ENCODE data around the gene OMP. TPM values are rescaled to one million over a fixed set of nuclear protein-coding genes. Genes with fewer than 3 reads are reported as not detected.

OMP gene
- total and polyA plus RNA-seq, 2 of the 4 experiments (the other 2 are of a cell fraction) = 0.27 TPM; not detected in 1

DNA sequence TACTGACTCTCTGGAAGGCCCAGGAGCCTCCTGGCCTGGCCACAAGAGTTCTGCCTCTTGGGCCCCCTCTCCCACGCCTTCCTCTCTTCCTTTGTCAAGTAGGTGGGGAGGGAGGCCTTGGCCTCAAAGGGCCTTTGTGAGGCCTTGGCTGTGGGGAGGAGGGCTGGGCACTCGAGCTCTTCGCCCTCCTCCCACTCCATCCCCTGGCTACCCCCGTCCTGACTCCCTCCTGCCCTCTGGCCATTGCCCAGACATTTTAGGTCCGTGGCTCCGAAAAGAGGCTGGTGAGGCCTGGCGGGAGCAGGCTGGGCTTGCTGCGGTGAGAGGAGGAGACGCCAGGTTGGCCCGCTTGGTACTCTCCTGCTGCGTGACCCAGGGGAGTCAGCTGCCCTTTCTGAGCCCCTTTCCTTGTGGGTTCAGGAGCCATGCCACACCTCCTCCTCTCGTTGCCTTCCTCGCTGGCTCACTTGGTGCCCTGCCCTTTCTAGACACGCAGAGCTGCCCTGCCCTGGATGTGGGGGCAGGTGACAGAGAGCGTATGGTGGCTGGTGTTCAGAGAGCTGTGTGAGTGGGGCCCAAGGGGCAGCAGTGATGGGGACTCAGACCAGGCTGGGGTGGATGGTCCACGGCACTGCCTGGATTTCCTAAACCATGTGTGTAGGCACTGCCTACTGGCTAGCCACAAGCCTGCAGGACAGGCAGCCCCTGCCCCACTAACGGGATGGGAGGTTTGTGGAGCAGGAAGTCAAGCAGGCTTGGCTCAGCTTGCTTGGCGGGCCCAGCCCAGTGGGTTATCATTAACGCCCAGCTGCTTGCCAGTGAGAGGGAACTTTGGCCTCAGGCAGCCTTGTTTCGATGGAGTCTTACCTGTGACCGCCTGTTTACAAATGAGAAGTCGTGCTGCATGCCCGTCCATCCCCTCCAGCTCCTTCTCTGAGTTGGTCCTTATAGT is 15.8 kb upstream of the OMP start:
- peaks cover 4% of the 10 kb centered on the region; the same call in 1 of the 2 replicates for H3K36me3 ChIP-seq (ENCODE audit: control insufficient read depth, insufficient read depth, low read length)
- H3K9me3 ChIP-seq (ENCODE audit: control insufficient read depth, insufficient read depth, low read length) = no peaks in the 10 kb centered on the region
- H2AK9ac ChIP-seq (replicated peaks; ENCODE audit: low read depth, low read length, poor library complexity) = no peak overlapping the region
- H3K14ac ChIP-seq (replicated peaks; ENCODE audit: low read depth, low read length) = no peak overlapping the region
- DNase-seq (no peak), ATAC-seq (ENCODE audit: low read depth) (no peak)
- H3K9ac ChIP-seq (ENCODE audit: low read depth, low read length) = no peak overlapping the region
- H4K8ac ChIP-seq (ENCODE audit: low read depth in 2 of 2, low read length in 2 of 2) = no peak overlapping the region
- H3K9me1 ChIP-seq (ENCODE audit: insufficient read depth, low read length) = no peaks in the 10 kb centered on the region
- no peak overlapping the region for H4K5ac ChIP-seq (ENCODE audit: low read depth, low read length)
- no peak overlapping the region for H3K18ac ChIP-seq (ENCODE audit: low read depth, low read length)
- TF ChIP-seq MXI1 (IDR thresholded peaks at IDR 0.05; ENCODE audit: borderline replicate concordance, low read depth, low read length) = no peak
- TF ChIP-seq BHLHE40 (IDR thresholded peaks at IDR 0.05; ENCODE audit: low read depth, low read length) = no peak
- TF ChIP-seq FOS (IDR thresholded peaks at IDR 0.05; ENCODE audit: low read depth, low read length) = no peak
- TF ChIP-seq, protein P1, sequence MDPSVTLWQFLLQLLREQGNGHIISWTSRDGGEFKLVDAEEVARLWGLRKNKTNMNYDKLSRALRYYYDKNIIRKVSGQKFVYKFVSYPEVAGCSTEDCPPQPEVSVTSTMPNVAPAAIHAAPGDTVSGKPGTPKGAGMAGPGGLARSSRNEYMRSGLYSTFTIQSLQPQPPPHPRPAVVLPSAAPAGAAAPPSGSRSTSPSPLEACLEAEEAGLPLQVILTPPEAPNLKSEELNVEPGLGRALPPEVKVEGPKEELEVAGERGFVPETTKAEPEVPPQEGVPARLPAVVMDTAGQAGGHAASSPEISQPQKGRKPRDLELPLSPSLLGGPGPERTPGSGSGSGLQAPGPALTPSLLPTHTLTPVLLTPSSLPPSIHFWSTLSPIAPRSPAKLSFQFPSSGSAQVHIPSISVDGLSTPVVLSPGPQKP (IDR thresholded peaks at IDR 0.05; ENCODE audit: borderline replicate concordance, low read depth, low read length) = no peak
- TF ChIP-seq, protein P2, sequence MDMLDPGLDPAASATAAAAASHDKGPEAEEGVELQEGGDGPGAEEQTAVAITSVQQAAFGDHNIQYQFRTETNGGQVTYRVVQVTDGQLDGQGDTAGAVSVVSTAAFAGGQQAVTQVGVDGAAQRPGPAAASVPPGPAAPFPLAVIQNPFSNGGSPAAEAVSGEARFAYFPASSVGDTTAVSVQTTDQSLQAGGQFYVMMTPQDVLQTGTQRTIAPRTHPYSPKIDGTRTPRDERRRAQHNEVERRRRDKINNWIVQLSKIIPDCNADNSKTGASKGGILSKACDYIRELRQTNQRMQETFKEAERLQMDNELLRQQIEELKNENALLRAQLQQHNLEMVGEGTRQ (IDR thresholded peaks at IDR 0.05; ENCODE audit: low read depth, low read length) = no peak
- TF ChIP-seq RFX5 (IDR thresholded peaks at IDR 0.05; ENCODE audit: low read depth, low read length) = no peak
- no peak for TF ChIP-seq MAFK (IDR thresholded peaks at IDR 0.05; ENCODE audit: low read depth, low read length)
- H3K4ac ChIP-seq (ENCODE audit: low read depth, low read length) = no peak overlapping the region
- no peak overlapping the region for H2BK120ac ChIP-seq (ENCODE audit: low read depth, low read length)
- H2AFZ ChIP-seq (replicated peaks; ENCODE audit: low read length, poor library complexity) = no peak overlapping the region
- ChIA-PET CTCF (no interaction called here), POLR2A (ENCODE audit: unreplicated experiment) (no interaction called here)
- dilution Hi-C loops (cut with HindIII; ENCODE audit: low sequenced_read_pairs, unreplicated experiment) = no loop called here
- no peak overlapping the region for H2BK5ac ChIP-seq (ENCODE audit: low read depth, low read length, poor library complexity, severe bottlenecking)
- no peak overlapping the region for H4K91ac ChIP-seq (ENCODE audit: insufficient read depth, low read depth, low read length)
- H3K4me3 ChIP-seq (ENCODE audit: insufficient read depth, low read depth, low read length) = no peak overlapping the region
- BruUV-seq (replicated peaks) = no TSS peak
- in situ Hi-C loops (cut with MboI; ENCODE audit: low sequenced_read_pairs) = no loop called here
- H2BK20ac ChIP-seq (ENCODE audit: low read depth, low read length) = no peak overlapping the region
- no peak overlapping the region for H3K56ac ChIP-seq (ENCODE audit: extremely low read depth, insufficient read depth, low read length)
- H3K4me1 ChIP-seq (ENCODE audit: control insufficient read depth, insufficient read depth, low read length) = peaks cover 8% of the 10 kb centered on the region
- no peak overlapping the region for H3K4me2 ChIP-seq (ENCODE audit: low read depth, low read length)
- WGBS, 2 experiments (ENCODE audit: extremely low coverage in 2 of 2, insufficient read length in 1 of 2) = 70% methylated on average over 2 of the region's 23 CpGs; no CpG with 5 or more reads in 1 of the 2 experiments
- no peak overlapping the region for H2AK5ac ChIP-seq (ENCODE audit: low read depth, low read length)
- H3K79me1 ChIP-seq (ENCODE audit: low read depth in 1 of 2, low read length in 2 of 2) = peaks cover 0 to 8% of the 10 kb centered on the region in 2 experiments; a peak in 2 of 4 replicates
- H3K27ac ChIP-seq (ENCODE audit: insufficient read depth, low read length) = no peak overlapping the region
- H3K27me3 ChIP-seq (ENCODE audit: control insufficient read depth, insufficient read depth, low read length) = no peaks in the 10 kb centered on the region
- H2BK15ac ChIP-seq (ENCODE audit: low read depth, low read length) = no peak overlapping the region
- peaks cover 17% of the 10 kb centered on the region for H4K20me1 ChIP-seq (ENCODE audit: insufficient read depth, low read length)
- H3K23ac ChIP-seq (ENCODE audit: low read depth, low read length) = no peak overlapping the region
- intact Hi-C loops (cut with micrococcal nuclease) = no loop called here

All from IMR-90 (cell line).